Measurements from ENCODE around the gene PTPN21.
A peak's percentile ranks its signal among the peaks of the same experiment; 100 is the strongest.
"Not testable (repeated sequence)": the region's sequence is repeated elsewhere in the genome, so short reads cannot be mapped to it uniquely, and the experiment has no call there.

The PTPN21 gene

GRCh38 chr14:88551094-88551870, 3.5 kb downstream of the PTPN21 start:
- DNase-seq = peak; percentile 46 to 51

DNA sequence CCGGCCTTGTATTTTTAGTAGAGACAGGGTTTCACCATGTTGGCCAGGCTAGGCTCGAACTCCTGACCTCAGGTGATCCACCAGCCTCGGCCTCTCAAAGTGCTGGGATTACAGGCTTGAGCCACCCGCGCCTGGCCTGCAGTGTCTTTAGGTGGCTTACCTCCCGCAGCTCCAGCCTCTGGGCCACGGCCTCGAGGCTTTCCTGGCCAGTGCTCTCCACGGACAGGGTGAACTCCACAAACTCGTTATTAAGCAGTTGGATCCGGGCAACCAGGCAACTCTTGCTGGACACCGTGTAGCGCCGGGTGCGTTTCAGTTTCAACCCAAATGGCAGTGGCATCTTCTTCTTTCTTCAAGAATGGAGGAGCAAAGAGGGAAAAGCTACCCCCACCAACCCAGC, 4.7 kb downstream of the PTPN21 start:
- DNase-seq = no peak

DNA sequence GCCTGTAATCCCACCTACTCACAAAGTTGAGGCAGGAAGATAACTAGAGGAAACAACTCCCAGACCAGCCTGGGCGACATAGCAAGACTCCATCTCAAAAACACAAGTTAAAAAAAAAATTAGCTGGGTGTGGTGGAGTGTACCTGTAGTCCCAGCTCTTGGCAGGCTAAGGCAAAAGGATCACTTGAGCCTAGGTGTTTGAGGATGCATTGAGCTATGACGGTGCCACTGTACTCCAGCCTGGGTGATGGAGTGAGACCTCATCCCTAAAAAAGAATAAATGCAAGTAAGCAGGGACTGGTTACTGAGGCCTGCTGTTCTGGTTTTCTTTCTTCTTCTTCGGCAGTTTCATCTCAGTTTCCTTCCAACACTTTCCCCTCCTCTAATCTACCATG, 7.4 kb downstream of the PTPN21 start:
- DNase-seq = no peak

GRCh38 chr14:88546621-88547385, 8.0 kb downstream of the PTPN21 start:
- no peak for DNase-seq

DNA sequence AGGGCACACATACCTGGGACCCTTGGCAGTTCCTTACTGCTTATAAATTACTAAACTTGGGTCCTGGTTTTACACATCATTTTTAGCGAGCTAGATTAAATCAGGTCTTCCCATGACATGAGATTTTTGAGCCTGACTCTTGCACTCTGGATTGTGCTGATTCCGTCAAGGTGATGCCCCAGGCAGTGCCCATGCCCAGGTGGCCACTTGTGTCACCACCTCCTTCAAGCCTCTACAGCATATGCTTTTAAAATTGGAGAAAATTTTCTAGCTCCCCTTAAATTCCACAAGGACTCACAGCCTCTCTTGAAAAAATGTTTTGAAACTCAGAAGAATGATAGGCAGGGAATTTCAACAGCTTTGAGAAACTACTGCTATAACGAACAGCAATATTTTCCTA, 9.6 kb downstream of the PTPN21 start:
- no peak for DNase-seq

DNA sequence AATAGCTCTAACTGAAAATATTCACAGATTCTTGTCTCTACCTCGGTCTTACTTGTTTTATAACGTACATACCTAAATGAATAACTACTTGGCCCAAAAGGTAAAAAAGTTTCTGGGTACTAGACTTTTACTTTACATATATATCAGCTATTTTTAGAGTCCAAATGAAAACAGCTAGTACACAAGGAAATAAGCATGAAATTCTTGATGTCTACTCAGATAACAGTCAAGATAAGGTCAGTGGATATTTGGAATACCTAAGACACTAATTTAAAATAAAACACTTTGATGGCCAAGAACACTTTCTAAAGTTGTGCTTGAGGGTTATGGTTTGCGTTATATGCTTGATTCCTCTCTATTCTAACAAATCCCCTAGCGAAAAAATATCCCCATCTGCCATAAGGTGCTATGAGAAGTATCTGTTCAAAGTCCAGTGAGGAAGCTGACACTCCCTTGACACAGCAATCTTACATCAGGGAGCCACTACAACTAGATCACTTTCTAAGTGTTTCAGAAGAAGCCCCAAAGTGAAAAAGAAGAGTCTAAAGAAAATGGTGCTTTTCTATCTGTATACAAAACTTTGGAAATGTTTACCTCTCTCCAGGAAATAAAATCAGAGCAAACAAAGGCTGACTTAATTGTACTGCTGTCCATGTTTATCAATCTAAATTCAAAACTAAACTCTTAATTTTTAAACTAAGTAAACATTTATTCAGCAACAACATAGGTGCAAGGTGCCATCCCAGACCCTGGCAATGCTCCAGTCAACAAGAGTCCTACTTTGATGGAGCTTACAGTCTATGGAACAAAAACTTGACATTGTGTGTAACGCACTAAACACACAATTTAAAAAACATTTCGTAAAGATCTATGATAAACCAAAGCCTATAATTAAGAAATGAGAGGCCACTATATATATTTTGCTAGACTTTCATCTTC, 11.7 kb downstream of the PTPN21 start:
- no peak for DNase-seq

- no peak for DNase-seq
Measured at GRCh38 chr14:88541324-88541723, 13.5 kb downstream of the PTPN21 start.

DNA sequence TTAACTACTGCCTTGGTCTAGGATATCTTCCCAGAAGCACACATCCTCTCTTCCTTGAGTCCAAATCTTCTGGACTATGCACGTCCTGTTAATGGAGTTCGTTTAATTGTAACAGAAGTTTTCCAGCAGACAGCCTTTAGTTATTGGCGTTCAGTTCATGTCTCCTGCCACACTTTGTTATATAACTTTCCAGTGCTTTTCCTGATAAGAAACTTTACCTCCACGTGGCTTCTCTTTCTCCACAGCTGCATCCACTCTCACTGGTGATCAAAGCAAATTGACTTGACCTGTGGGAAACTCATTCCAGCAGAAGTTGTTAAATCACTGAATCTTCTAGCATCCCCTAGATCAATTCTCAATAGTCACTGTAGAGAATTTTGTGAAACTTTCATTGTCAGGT, 19.0 kb downstream of the PTPN21 start:
- DNase-seq = no peak

DNA sequence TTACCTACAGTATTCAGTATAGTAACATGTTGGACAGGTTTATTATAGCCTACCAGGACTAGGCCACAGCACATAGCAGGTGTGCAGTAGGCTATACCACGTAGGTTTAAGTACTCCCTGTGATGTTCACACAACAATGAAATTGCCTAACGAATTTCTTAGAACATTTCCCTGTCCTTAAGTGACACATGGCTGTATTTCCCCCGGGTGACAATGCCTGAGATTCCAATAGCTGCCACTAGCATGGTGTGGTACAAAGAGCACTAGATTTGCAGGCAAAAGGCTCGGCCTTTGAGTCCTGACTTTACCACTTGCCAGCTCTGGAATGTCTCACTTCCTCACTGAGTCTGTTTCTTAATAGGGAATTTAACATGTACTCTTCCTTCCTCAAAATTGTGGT, 19.7 kb downstream of the PTPN21 start:
- no peak for DNase-seq

GRCh38 chr14:88533064-88533602, 21.7 kb downstream of the PTPN21 start:
- DNase-seq = no peak

- DNase-seq = not testable (repeated sequence)
Measured at GRCh38 chr14:88529889-88530288, 24.9 kb downstream of the PTPN21 start.

- DNase-seq = no peak
Measured at GRCh38 chr14:88522393-88522792, 32.4 kb downstream of the PTPN21 start.

DNA sequence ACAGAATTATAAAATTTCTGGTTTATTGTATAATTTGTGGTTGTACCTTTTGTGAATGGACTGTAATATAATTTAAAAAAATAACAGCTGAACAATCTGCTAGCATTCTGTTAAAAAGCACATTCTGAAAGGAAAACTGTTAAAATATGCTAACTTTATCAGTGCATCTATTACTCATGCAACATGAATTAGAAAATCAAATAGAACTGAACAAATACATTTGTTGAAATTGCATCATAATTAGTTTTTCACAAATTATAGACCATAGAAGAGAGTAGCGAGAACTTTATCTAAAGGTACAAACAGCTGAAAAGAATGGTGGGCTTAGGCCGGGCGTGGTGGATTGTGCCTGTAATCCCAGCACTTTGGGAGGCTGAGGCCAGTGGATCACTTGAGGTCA, 33.0 kb downstream of the PTPN21 start:
- no peak for DNase-seq

DNA sequence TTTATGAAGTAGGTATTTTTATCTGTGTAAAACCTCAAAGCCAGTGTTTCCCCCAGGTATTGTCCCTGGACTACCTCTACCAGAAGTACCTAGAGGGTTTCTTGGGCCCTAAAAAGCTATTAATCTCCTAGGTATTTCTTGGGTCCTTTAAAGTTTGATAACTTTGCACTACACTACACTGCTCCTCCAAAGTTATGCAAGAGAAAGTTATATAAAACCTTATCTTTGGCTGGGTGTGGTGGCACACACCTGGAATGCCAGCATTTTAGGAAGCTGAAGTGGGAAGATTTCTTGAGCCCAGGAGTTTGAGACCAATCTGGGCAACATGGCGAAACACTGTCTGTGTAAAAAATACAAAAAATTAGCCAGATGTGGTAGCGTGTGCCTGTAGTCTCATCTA, 34.9 kb downstream of the PTPN21 start:
- DNase-seq = no peak

- no peak for DNase-seq
Measured at GRCh38 chr14:88518592-88519512, 36.0 kb downstream of the PTPN21 start.

GRCh38 chr14:88516861-88517357, 37.9 kb downstream of the PTPN21 start:
- no peak for DNase-seq

DNA sequence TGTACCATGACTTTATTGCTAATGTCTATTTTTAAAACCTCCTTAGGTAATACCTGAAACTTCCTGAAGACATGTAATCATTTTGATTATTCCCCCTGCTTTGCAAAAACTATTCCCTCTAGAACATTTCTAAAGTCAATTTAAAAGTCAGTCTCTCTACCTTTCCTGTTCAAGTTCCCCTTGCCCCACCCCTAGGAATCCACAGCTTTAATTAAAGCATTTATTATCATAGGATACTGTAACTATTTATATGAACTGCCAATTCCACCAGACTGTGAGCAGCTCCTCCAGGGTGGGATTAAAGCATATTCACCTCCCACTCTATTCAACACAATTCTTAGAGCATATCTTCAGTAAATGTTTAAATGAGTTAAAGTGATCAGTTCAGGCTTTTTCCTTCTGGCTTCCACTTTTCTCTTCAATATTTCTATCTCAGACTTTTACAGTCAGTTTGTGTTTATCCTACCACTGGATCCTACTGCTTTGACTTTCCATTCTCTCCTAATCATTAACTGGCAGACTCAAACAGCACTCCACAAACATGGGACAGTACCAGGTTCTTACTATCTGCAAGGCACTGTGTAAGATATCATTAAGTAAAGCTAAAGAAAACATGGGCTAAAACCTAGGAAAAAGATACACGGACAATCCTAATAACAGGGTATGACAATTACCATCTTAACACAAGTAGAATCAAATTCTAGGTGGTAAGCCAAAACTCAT, 39.1 kb downstream of the PTPN21 start:
- DNase-seq = no peak

GRCh38 chr14:88507208-88507607, 47.6 kb downstream of the PTPN21 start:
- DNase-seq = no peak

DNA sequence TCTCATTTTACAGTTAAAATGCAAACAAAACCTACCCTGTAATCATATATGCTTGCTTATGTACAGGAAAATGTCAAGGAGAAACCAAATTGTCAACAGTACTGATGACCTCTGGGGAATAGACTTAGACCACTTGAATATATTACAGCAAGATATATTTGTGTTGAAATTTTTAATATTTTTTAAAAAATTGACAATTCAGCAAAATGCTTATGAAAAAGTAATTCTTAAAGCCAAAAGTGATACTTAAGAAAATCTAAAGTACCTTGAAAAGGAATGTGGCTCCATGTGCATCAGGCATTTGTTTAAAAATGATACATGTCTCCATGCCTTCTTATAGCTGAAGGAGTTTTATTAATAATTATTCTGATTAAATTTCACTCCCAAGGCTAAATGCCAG, 49.2 kb downstream of the PTPN21 start:
- DNase-seq = no peak

- no peak for DNase-seq
Measured at GRCh38 chr14:88504602-88505001, 50.2 kb downstream of the PTPN21 start.

Data from CD4-positive, alpha-beta T cell treated with Interleukin-4 for 1 hour (primary cell).